Neural crest cell (in vitro differentiated cells): ENCODE measurements around the gene S100A10. TPM values are rescaled to one million over a fixed set of nuclear protein-coding genes. Genes with fewer than 3 reads are reported as not detected.

Experiments used
- DNase-seq: peaks from one replicate; pipeline ENCODE4 v3.0.0; 2021; ENCODE audit warnings: low read depth, mixed read lengths, low spot score
- H3K27ac Mint-ChIP-seq: one replicate; pipeline ENCODE4 v1.8.0; 2021; ENCODE audit warnings: mild to moderate bottlenecking, mixed read lengths; ENCODE audit not compliant: unreplicated experiment
- H3K27me3 Mint-ChIP-seq: 2 replicates; pipeline ENCODE4 v1.8.0; 2021; ENCODE audit warnings: low read depth, mild to moderate bottlenecking, mixed read lengths
- H3K36me3 Mint-ChIP-seq: 2 replicates; pipeline ENCODE4 v1.8.0; 2021; ENCODE audit warnings: low read depth, mild to moderate bottlenecking, mixed read lengths
- H3K4me1 Mint-ChIP-seq: 2 replicates; pipeline ENCODE4 v1.8.0; 2021; ENCODE audit warnings: mixed read lengths
- H3K4me3 Mint-ChIP-seq: one replicate; pipeline ENCODE4 v1.8.0; 2021; ENCODE audit warnings: mild to moderate bottlenecking, mixed read lengths
- H3K9me3 Mint-ChIP-seq: 2 replicates; pipeline ENCODE4 v1.8.0; 2021; ENCODE audit warnings: mixed read lengths
- CTCF ChIP-seq: fragments of 200-600 bp; sonication (generic); conservative IDR thresholded peaks from 2 replicates; pipeline ENCODE4 v1.5.0; 2021; ENCODE audit warnings: antibody characterized with exemption, mild to moderate bottlenecking
- total RNA-seq: library from RNA; stranded (reverse); gene quantifications from 2 replicates; pipeline ENCODE4 v1.2.1, GENCODE V29; 2021

The S100A10 gene
- total RNA-seq, 1 donor from 2014 or later, result 44.8 TPM

DNA sequence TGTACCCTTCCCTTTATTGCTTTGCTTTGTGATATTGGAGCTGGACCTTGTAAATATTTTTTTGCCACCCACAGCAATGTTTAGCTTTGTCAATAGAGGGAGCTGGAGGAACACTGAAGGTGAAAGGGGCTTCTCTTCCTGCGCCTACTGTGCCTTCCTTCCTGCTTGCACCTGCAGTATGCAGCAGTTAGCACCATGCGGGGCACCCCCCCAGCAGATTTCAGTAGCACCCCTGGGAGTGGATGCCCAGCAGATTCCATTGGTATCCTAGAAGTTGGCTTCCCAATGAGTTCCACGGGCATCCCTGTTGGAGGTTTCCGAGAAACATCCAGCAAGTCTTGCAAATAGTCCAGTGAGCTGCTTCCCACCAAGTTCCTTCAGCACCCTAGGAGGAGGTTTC lies 25.6 kb downstream of the S100A10 start:
- peaks cover 3% of the 10 kb centered on the region for H3K27me3 Mint-ChIP-seq
- no peak for DNase-seq

DNA sequence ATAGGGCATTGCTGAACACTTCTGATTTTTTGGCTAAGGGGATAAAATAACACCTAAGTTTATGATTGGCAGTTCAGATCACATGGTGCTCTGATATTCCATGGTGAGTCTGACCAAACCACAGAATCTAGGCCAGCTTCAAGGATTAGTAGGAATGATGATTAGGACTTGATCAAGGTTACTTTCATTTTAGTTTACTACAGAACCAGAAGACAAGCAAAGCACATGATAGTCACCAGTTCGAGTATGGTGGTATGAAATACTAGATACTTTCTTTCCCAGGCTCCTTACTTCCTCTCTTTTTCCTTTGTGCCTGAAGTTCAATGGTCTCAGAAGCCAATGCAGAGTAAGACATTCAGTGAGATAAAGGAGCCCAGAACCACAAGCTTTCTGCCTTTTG lies 26.6 kb downstream of the S100A10 start:
- no peak overlapping the region for H3K4me3 Mint-ChIP-seq
- no peak for TF ChIP-seq CTCF
- H3K27ac Mint-ChIP-seq, result no peak overlapping the region
- no peaks in the 10 kb centered on the region for H3K36me3 Mint-ChIP-seq
- H3K4me1 Mint-ChIP-seq, result no peaks in the 10 kb centered on the region
- no peaks in the 10 kb centered on the region for H3K9me3 Mint-ChIP-seq
- DNase-seq, result no peak
- peaks cover 3% of the 10 kb centered on the region for H3K27me3 Mint-ChIP-seq

More for the DNA sequence above, 25.6 kb downstream of the S100A10 start:
- Mint-ChIP-seq H3K4me1 (peaks cover 7% of the 10 kb centered on the region), H3K9me3 (no peaks in the 10 kb centered on the region), H3K36me3 (no peaks in the 10 kb centered on the region), H3K4me3 (no peak overlapping the region), H3K27ac (no peak overlapping the region)
- TF ChIP-seq CTCF, result peak; percentile 70

- no peak for DNase-seq
- no peak overlapping the region for H3K27ac Mint-ChIP-seq
- peaks cover 3% of the 10 kb centered on the region for H3K27me3 Mint-ChIP-seq
- no peak for TF ChIP-seq CTCF
- H3K4me1 Mint-ChIP-seq, result no peaks in the 10 kb centered on the region
- no peaks in the 10 kb centered on the region for H3K9me3 Mint-ChIP-seq
- no peaks in the 10 kb centered on the region for H3K36me3 Mint-ChIP-seq
- H3K4me3 Mint-ChIP-seq, result no peak overlapping the region
These were observed 27.6 kb downstream of the S100A10 start for GRCh38 chr1:151966061-151966460.

- Mint-ChIP-seq H3K27me3 (peaks cover 3% of the 10 kb centered on the region), H3K4me3 (no peak overlapping the region), H3K4me1 (no peaks in the 10 kb centered on the region), H3K9me3 (no peaks in the 10 kb centered on the region), H3K36me3 (no peaks in the 10 kb centered on the region), H3K27ac (no peak overlapping the region)
- no peak for DNase-seq
- no peak for TF ChIP-seq CTCF
These were observed 29.1 kb downstream of the S100A10 start for GRCh38 chr1:151964510-151964909.

DNA sequence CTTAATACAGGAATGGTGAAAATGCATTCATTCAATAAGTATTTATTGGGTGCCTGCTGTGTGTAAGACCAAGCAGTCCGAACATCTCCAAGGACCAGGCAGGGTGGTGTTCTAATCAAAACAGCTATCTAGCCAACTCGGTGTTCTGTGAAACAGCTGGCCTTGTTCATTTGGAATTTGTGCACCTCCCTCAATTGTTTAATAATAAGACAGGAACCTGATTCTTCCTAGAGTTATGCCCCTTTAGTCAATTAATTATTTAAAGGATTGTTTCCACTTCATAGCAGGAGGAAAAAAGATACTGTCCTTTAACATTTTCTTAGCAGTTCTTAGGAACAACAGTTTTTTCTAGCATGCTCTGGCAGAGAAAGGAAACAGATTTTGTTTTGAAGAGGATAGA lies 30.4 kb downstream of the S100A10 start:
- Mint-ChIP-seq H3K9me3 (no peaks in the 10 kb centered on the region), H3K4me1 (no peaks in the 10 kb centered on the region), H3K27ac (no peak overlapping the region), H3K36me3 (no peaks in the 10 kb centered on the region), H3K27me3 (peaks cover 3% of the 10 kb centered on the region), H3K4me3 (no peak overlapping the region)
- TF ChIP-seq CTCF, result no peak
- DNase-seq, result no peak

- Mint-ChIP-seq H3K4me1 (no peaks in the 10 kb centered on the region), H3K9me3 (no peaks in the 10 kb centered on the region)
These were observed 31.8 kb downstream of the S100A10 start for GRCh38 chr1:151961833-151962232.

More at GRCh38 chr1:151961833-151962232, 31.8 kb downstream of the S100A10 start:
- Mint-ChIP-seq H3K27ac (no peak overlapping the region), H3K36me3 (no peaks in the 10 kb centered on the region), H3K27me3 (no peaks in the 10 kb centered on the region), H3K4me3 (no peak overlapping the region)
- TF ChIP-seq CTCF, result no peak
- DNase-seq, result no peak
